Activated CD8-positive, alpha-beta T cell treated with anti-CD3 and anti-CD28 coated beads for 36 hours (primary cell): ENCODE data around the gene SORL1. TPM values are rescaled to one million over a fixed set of nuclear protein-coding genes. Genes with fewer than 3 reads are reported as not detected.

ENCODE experiments used
- ATAC-seq: fragments of 200-7000 bp; cut with Tn5 transposase; one replicate; pipeline ENCODE4 v1.10.0; 2021; ENCODE audit warnings: mild to moderate bottlenecking, moderate library complexity
- CTCF ChIA-PET: fragments of 350-600 bp; sonication (Branson Sonifier 250); formaldehyde crosslinking; loops from one replicate; lab custom pipeline; 2021; ENCODE audit warnings: antibody characterized with exemption; lab: Charles Lee
- POLR2A ChIA-PET: fragments of 350-600 bp; sonication (Branson Sonifier 250); formaldehyde crosslinking; loops from one replicate; lab custom pipeline; 2021; ENCODE audit warnings: antibody characterized with exemption; lab: Charles Lee
- DNase-seq: peaks from one replicate; pipeline ENCODE4 v3.0.0-alpha.2; 2020
- H3K27ac Mint-ChIP-seq: one replicate; pipeline ENCODE4 v1.8.0; 2021; ENCODE audit warnings: mild to moderate bottlenecking, mixed read lengths
- H3K27me3 Mint-ChIP-seq: one replicate; pipeline ENCODE4 v1.8.0; 2021; ENCODE audit warnings: mixed read lengths
- H3K36me3 Mint-ChIP-seq: one replicate; pipeline ENCODE4 v1.8.0; 2021; ENCODE audit warnings: low read depth, mixed read lengths
- H3K4me1 Mint-ChIP-seq: one replicate; pipeline ENCODE4 v1.8.0; 2021; ENCODE audit warnings: low read depth, mixed read lengths
- H3K4me3 Mint-ChIP-seq: one replicate; pipeline ENCODE4 v1.8.0; 2021; ENCODE audit warnings: mild to moderate bottlenecking, moderate library complexity, mixed read lengths
- H3K9me3 Mint-ChIP-seq: one replicate; pipeline ENCODE4 v1.8.0; 2021; ENCODE audit warnings: mixed read lengths
- CTCF ChIP-seq: fragments of 200-600 bp; IDR thresholded peaks from one replicate; pipeline ENCODE4 v1.8.0; 2022; ENCODE audit warnings: antibody characterized with exemption, mild to moderate bottlenecking
- intact Hi-C: fragments of 100-400 bp; cut with micrococcal nuclease; formaldehyde crosslinking; loops from one replicate; pipeline ENCODE4 v1.10.0; 2022
- total RNA-seq, 2 experiments: library from RNA; stranded (reverse); gene quantifications; one replicate each; pipeline ENCODE4 v1.2.3, GENCODE V29; 2021

SORL1 gene
- total RNA-seq, 2 experiments from 2014 or later, result 61.1 to 64.6 TPM

DNA sequence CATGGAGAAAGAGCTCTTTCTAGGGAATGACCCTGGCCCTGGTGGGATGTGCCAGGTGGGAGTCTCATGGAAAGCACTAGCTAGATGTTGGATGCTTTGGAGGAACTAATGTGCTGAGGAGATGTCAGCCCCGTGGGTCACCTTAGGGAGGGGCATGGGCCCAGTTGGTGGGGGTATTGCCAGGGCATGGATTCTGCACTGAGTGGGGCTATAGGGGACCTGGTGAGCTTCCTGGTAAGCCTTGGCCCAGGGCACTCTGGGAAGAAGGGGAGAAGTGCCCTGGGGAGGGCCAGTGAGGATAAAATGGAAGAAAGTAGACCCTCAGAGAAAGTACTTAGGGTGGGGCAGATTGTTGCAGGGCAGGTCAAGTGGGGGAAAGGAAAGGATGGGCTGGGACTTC, 65.9 kb downstream of the SORL1 start:
- Mint-ChIP-seq H3K4me1 (peaks cover 69% of the 10 kb centered on the region), H3K36me3 (peaks cover 73% of the 10 kb centered on the region), H3K9me3 (no peaks in the 10 kb centered on the region), H3K27me3 (no peaks in the 10 kb centered on the region), H3K27ac (peak overlapping the region; percentile 55), H3K4me3 (no peak overlapping the region)
- ATAC-seq (no peak), DNase-seq (no peak)
- intact Hi-C loops, result no loop called here
- POLR2A ChIA-PET, result no interaction called here
- CTCF ChIA-PET, result no interaction called here
- no peak for TF ChIP-seq CTCF

- peaks cover 52% of the 10 kb centered on the region for H3K4me1 Mint-ChIP-seq
- CTCF ChIA-PET, result no interaction called here
- H3K36me3 Mint-ChIP-seq, result peaks cover 67% of the 10 kb centered on the region
Observed at GRCh38 chr11:121520243-121521144, 68.4 kb downstream of the SORL1 start.

GRCh38 chr11:121521145-121522042, 69.3 kb downstream of the SORL1 start:
- no peak overlapping the region for H3K4me3 Mint-ChIP-seq
- peaks cover 70% of the 10 kb centered on the region for H3K36me3 Mint-ChIP-seq
- CTCF ChIA-PET, result interaction anchor here (0.9 kb wide), 1 partner anchor 58 kb away, joined by 3 read pairs; no protein-coding TSS in a partner anchor
- H3K9me3 Mint-ChIP-seq, result peaks cover 11% of the 10 kb centered on the region
- peaks cover 47% of the 10 kb centered on the region for H3K4me1 Mint-ChIP-seq
- ATAC-seq (peak; percentile 64), DNase-seq (no peak)
- no peaks in the 10 kb centered on the region for H3K27me3 Mint-ChIP-seq
- H3K27ac Mint-ChIP-seq, result peak overlapping the region; percentile 50
- intact Hi-C loops, result no loop called here
- POLR2A ChIA-PET, result interaction anchor here (0.6 to 1.2 kb wide), 4 partner anchors 8 to 153 kb away, joined by 3 to 4 read pairs (median 3); no protein-coding TSS in a partner anchor
- TF ChIP-seq CTCF, result no peak

More at GRCh38 chr11:121520243-121521144, 68.4 kb downstream of the SORL1 start:
- TF ChIP-seq CTCF, result no peak
- ATAC-seq (no peak), DNase-seq (no peak)
- H3K27me3 Mint-ChIP-seq, result no peaks in the 10 kb centered on the region
- intact Hi-C loops, result no loop called here
- POLR2A ChIA-PET, result no interaction called here
- H3K4me3 Mint-ChIP-seq, result no peak overlapping the region
- H3K27ac Mint-ChIP-seq, result peak overlapping the region; percentile 32
- H3K9me3 Mint-ChIP-seq, result peaks cover 8% of the 10 kb centered on the region

DNA sequence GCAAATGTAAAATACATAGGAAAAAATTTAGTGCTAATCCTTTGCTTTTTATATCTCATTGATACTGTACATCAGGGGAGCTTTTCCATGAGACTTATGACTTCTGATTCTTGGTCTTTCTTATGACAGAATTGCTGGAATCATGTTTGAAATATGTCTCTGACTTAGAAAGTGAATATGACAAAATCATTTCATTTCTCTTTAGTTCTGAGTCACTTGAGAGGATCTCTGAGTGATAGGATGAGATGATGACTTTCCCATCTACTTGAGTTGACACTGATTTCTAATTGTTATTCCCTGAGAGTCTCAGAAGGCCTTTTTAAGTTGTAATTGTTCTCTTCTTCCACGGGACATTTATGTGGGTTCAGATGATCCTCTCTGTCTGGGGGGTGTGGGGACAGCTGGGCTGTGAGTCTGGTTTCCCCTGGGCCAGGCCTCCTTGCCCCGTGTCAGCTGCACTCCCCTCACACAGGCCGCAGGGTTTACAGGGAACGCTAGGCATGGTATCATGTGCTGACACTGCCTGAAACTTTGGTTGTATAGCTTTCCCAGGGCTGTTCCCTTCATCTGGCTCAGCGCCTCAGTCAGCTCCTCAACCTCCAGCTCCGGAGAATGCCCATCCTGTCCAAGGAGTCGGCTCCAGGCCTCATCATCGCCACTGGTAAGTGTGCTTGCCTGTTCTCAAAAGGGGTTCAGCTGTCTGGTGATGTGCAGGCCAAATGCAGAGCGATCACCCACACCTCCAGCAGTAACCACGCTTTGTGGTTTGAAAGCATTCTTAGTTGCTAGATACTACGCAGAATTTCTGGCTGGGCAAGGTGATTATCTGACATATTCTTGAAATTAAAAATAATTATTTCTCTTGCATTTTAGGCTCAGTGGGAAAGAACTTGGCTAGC, 70.2 kb downstream of the SORL1 start:
- POLR2A ChIA-PET, result interaction anchor here (0.6 to 1.2 kb wide), 4 partner anchors 9 to 154 kb away, joined by 3 to 4 read pairs (median 3); no protein-coding TSS in a partner anchor
- Mint-ChIP-seq H3K4me3 (no peak overlapping the region), H3K27ac (peak overlapping the region; percentile 50), H3K27me3 (no peaks in the 10 kb centered on the region), H3K9me3 (peaks cover 11% of the 10 kb centered on the region), H3K36me3 (peaks cover 72% of the 10 kb centered on the region), H3K4me1 (peaks cover 48% of the 10 kb centered on the region)
- TF ChIP-seq CTCF, result no peak
- CTCF ChIA-PET, result interaction anchor here (0.9 kb wide), 1 partner anchor 59 kb away, joined by 3 read pairs; no protein-coding TSS in a partner anchor
- DNase-seq (no peak), ATAC-seq (peak; percentile 35)
- intact Hi-C loops, result no loop called here
